GM12878 (cell line): ENCODE results near the gene PCDHGA1. TPM values are rescaled to one million over a fixed set of nuclear protein-coding genes. Genes with fewer than 3 reads are reported as not detected.

Experiments
- ATAC-seq: fragments of 200-7000 bp; cut with Tn5 transposase; 3 replicates; pipeline ENCODE4 v1.9.1; 2020; ENCODE audit warnings: mild to moderate bottlenecking, moderate library complexity
- BruUV-seq: library from RNA; stranded (reverse); fragments of 400-500 nt; replicated peaks from 2 replicates; lab custom pipeline; 2021; lab: Mats Ljungman, UMichigan
- CTCF ChIA-PET: fragments of 300-600 bp; sonication (Branson Sonifier 250); formaldehyde crosslinking; extraction: SDS; loops from one replicate; lab custom pipeline; 2021; ENCODE audit warnings: inconsistent platforms; lab: Yijun Ruan, JAX
- POLR2A ChIA-PET: fragments of 350-600 bp; formaldehyde crosslinking; extraction: SDS; loops from one replicate; lab custom pipeline; 2021; ENCODE audit warnings: inconsistent platforms; lab: Charles Lee
- RAD21 ChIA-PET: fragments of 300-600 bp; sonication (Branson Sonifier 250); formaldehyde crosslinking; loops from one replicate; lab custom pipeline; 2023; ENCODE audit warnings: antibody characterized with exemption; ENCODE audit not compliant: unreplicated experiment; lab: Charles Lee
- SMC1A ChIA-PET: fragments of 300-600 bp; sonication (Branson Sonifier 250); formaldehyde crosslinking; loops from one replicate; lab custom pipeline; 2023; ENCODE audit not compliant: unreplicated experiment, uncharacterized antibody; lab: Charles Lee
- DNase-seq: peaks from one replicate; pipeline ENCODE4 v3.0.0-alpha.2; 2011; ENCODE audit warnings: low read depth, low spot score
- FAIRE-seq: peaks from 3 replicates; lab custom pipeline; 2011; peaks lifted over from hg19 to GRCh38; lab: Jason Lieb, UNC
- H2AFZ ChIP-seq: 2 replicates; pipeline ENCODE4 v1.6.0; 2011; ENCODE audit warnings: low read depth, low read length, control low read depth; ENCODE audit not compliant: control insufficient read depth
- H3K27ac ChIP-seq: 2 replicates; pipeline ENCODE4 v1.5.1; 2011; ENCODE audit warnings: control low read depth; ENCODE audit not compliant: control insufficient read depth, insufficient read depth
- H3K27me3 ChIP-seq, 2 experiments: replicated peaks in 1 of 2; 2 replicates each; pipeline versions ENCODE4 v1.6.0 to v1.6.1; 2011; ENCODE audit warnings: low read length in 1 of 2; ENCODE audit not compliant: control insufficient read depth in 2 of 2, insufficient read depth in 2 of 2
- H3K36me3 ChIP-seq, 2 experiments: 2 replicates each; pipeline ENCODE4 v1.5.1; 2011; ENCODE audit warnings: low read length in 1 of 2; ENCODE audit not compliant: control insufficient read depth in 2 of 2, insufficient read depth in 2 of 2
- H3K4me1 ChIP-seq: 2 replicates; pipeline ENCODE4 v1.6.1; 2011; ENCODE audit warnings: mild to moderate bottlenecking, low read length, moderate library complexity, mixed read lengths; ENCODE audit not compliant: control insufficient read depth, insufficient read depth
- H3K4me2 ChIP-seq: 2 replicates; pipeline ENCODE4 v1.6.0; 2011; ENCODE audit warnings: control low read depth; ENCODE audit not compliant: control insufficient read depth, insufficient read depth
- H3K4me3 ChIP-seq: fragments of 200-600 bp; sonication (generic); 2 replicates; pipeline ENCODE4 v1.5.1; 2016
- H3K79me2 ChIP-seq: 2 replicates; pipeline ENCODE4 v1.6.0; 2011; ENCODE audit warnings: low read length; ENCODE audit not compliant: control insufficient read depth, insufficient read depth
- H3K9ac ChIP-seq: 2 replicates; pipeline ENCODE4 v1.8.0; 2011; ENCODE audit warnings: low read length, control low read depth, mixed read lengths; ENCODE audit not compliant: control insufficient read depth, insufficient read depth
- H3K9me3 ChIP-seq: replicated peaks from 3 replicates; pipeline ENCODE4 v1.5.1; 2011; ENCODE audit warnings: mild to moderate bottlenecking, low read length; ENCODE audit not compliant: control insufficient read depth, insufficient read depth
- H4K20me1 ChIP-seq: 2 replicates; pipeline ENCODE4 v1.6.0; 2011; ENCODE audit not compliant: control insufficient read depth, insufficient read depth
- CTCF ChIP-seq, 3 experiments: IDR thresholded peaks in 2 of 3; conservative IDR thresholded peaks in 1 of 3; 2 replicates each; pipeline ENCODE4 v1.5.1; 2011; ENCODE audit warnings: low read depth in 3 of 3, low read length in 3 of 3, mild to moderate bottlenecking in 3 of 3, control low read depth in 2 of 3, moderate library complexity in 2 of 3, inconsistent platforms in 1 of 3, mixed read lengths in 1 of 3; ENCODE audit not compliant: control insufficient read depth in 2 of 3, insufficient read depth in 1 of 3; ENCODE audit errors: extremely low read depth in 1 of 3
- EED ChIP-seq: sonication (generic); IDR thresholded peaks from 2 replicates; pipeline ENCODE4 v1.6.1; 2016; ENCODE audit warnings: antibody characterized with exemption, low read depth
- JUND ChIP-seq: IDR thresholded peaks from 2 replicates; pipeline ENCODE4 v1.6.1; 2012; ENCODE audit warnings: low read depth, mild to moderate bottlenecking, low read length, improper control_type of control experiment, moderate library complexity
- MYC ChIP-seq: IDR thresholded peaks from 2 replicates; pipeline ENCODE4 v1.6.1; 2011; ENCODE audit warnings: mild to moderate bottlenecking, low read length, moderate library complexity, inconsistent platforms; ENCODE audit not compliant: insufficient read depth, insufficient replicate concordance, insufficient read length, severe bottlenecking
- NFYA ChIP-seq: IDR thresholded peaks from 2 replicates; pipeline ENCODE4 v1.6.1; 2011; ENCODE audit warnings: low read depth, mild to moderate bottlenecking, low read length, improper control_type of control experiment, borderline replicate concordance
- POLR2AphosphoS5 ChIP-seq: IDR thresholded peaks from 2 replicates; pipeline ENCODE4 v1.6.1; 2011; ENCODE audit warnings: mild to moderate bottlenecking, low read length, inconsistent platforms
- RB1 ChIP-seq: fragments of 450-650 bp; formaldehyde crosslinking; IDR thresholded peaks from 2 replicates; pipeline ENCODE4 v1.6.1; 2017; ENCODE audit warnings: mild to moderate bottlenecking, borderline replicate concordance
- RCOR1 ChIP-seq: conservative IDR thresholded peaks from 2 replicates; pipeline ENCODE4 v1.6.1; 2012; ENCODE audit warnings: low read depth, low read length, improper control_type of control experiment
- SKIL ChIP-seq: fragments of 450-650 bp; IDR thresholded peaks from 2 replicates; pipeline ENCODE4 v1.6.1; 2017; ENCODE audit warnings: mild to moderate bottlenecking, low read depth, inconsistent platforms; ENCODE audit not compliant: poor library complexity, severe bottlenecking
- TAF1 ChIP-seq: IDR thresholded peaks from 2 replicates; pipeline ENCODE4 v1.6.1; 2011; ENCODE audit warnings: mild to moderate bottlenecking, low read depth, low read length, borderline replicate concordance
- TARDBP ChIP-seq: IDR thresholded peaks from 2 replicates; pipeline ENCODE4 v1.6.1; 2016; ENCODE audit warnings: borderline replicate concordance
- YBX1 ChIP-seq: fragments of 450-650 bp; IDR thresholded peaks from 2 replicates; pipeline ENCODE4 v1.6.1; 2016; ENCODE audit warnings: antibody characterized with exemption
- WGBS: methylation state at CpG from one replicate; pipeline ENCODE4 v1.1.6; 2016; ENCODE audit warnings: low lambda C conversion rate; ENCODE audit not compliant: insufficient replicate concordance, insufficient coverage; ENCODE audit errors: missing lambda C conversion rate; 5-methylcytosine and 5-hydroxymethylcytosine counted together
- in situ Hi-C: fragments of 300-500 bp; cut with MboI; formaldehyde crosslinking; loops from 9 replicates; pipeline ENCODE4 v1.14.3; 2018; ENCODE audit warnings: mixed read lengths
- intact Hi-C: fragments of 100-400 bp; cut with micrococcal nuclease; formaldehyde crosslinking; loops from one replicate; pipeline ENCODE4 v1.14.2; 2022; ENCODE audit not compliant: unreplicated experiment
- polyA plus RNA-seq, 11 experiments: library from polyadenylated mRNA; depleted of rRNA in 4 of 11; unstranded in 6 of 11; stranded (reverse) in 5 of 11; fragments of >200 nt; fragmentation: Nextera tagmentation in 4 of 11; fragmentation: Illumina TruSeq in 1 of 11; extraction: Ambion mirVana in 4 of 11; extraction: Trizol in 1 of 11; gene quantifications; 1 replicate in 1 of 11; 2 replicates in 10 of 11; pipeline versions ENCODE4 v1.2.1 to v1.2.3, GENCODE V29; 2011 to 2016; ENCODE audit warnings: inconsistent platforms in 2 of 11, missing spikeins in 2 of 11, low read depth in 1 of 11
- total RNA-seq, 4 experiments: library from RNA; depleted of rRNA in 3 of 4; stranded (reverse); fragments of >200 nt in 3 of 4; fragmentation: Illumina TruSeq in 1 of 4; extraction: Trizol in 1 of 4; gene quantifications; 2 replicates each; pipeline versions ENCODE4 v1.2.1 to v1.2.3, GENCODE V29; 2013 to 2021

Gene PCDHGA1
- total and polyA plus RNA-seq, 10 of the 15 experiments (the other 5 are each of a cell fraction or from before 2014, with no cell fraction given), result 0.02 to 0.51 (median 0.19) TPM; not detected in 3

DNA sequence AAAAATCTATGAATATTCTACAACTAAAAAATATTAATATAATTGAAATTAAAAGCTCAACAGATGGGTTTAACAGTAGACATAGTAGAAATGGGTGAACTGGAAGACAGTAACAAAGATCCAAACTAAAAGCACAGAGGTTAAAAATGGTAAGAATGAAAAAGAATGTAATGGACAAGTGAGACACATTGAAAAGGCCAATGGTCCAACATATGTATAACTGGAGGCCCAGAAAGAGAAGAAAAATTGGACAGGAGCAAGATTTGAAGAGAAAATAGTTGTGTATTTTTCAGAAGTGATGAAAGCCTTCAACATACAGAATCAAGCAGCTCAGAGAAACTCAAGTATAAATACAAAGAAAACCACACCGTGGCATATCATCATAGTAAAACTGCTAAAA is 217.2 kb downstream of the PCDHGA1 start:
- intact Hi-C loops (no loop called here), in situ Hi-C loops (no loop called here)
- DNase-seq, result no peak
- Histone ChIP-seq H3K9me3 (peaks cover 9% of the 10 kb centered on the region), H3K4me3 (no peak overlapping the region), H4K20me1 (no peaks in the 10 kb centered on the region), H3K4me2 (no peak overlapping the region), H3K79me2 (no peaks in the 10 kb centered on the region), H3K4me1 (no peaks in the 10 kb centered on the region), H3K9ac (no peak overlapping the region), H3K27me3 (no peaks in the 10 kb centered on the region), H2AFZ (no peak overlapping the region), H3K36me3 (peaks cover 0 to 21% of the 10 kb centered on the region in 2 experiments; a peak in 3 of 4 replicates), H3K27ac (no peak overlapping the region)
- ChIA-PET CTCF (interaction anchor here (0.7 to 2.4 kb wide), 9 partner anchors 10 to 178 kb away, joined by 3 to 11 read pairs (median 7); partner anchors contain the start of genes PCDHGA10, PCDHGB3 and PCDHGC3), SMC1A (interaction anchor here (1.0 to 1.5 kb wide), 3 partner anchors 11 to 22 kb away, joined by 3 to 4 read pairs (median 4); no protein-coding TSS in a partner anchor), RAD21 (interaction anchor here (0.8 to 2.0 kb wide), 2 partner anchors 19 to 32 kb away, joined by 3 to 5 read pairs; no protein-coding TSS in a partner anchor), POLR2A (no interaction called here)
- 94% methylated on average over 1 of the region's 1 CpG for WGBS
- FAIRE-seq, result no peak
- no peak for ATAC-seq
- BruUV-seq, result no TSS peak
- TF ChIP-seq POLR2AphosphoS5 (no peak), YBX1 (no peak), TARDBP (no peak), RCOR1 (no peak), SKIL (no peak), JUND (no peak), EED (no peak), NFYA (no peak), CTCF (IDR thresholded peaks at IDR 0.05 in 2 of 3, conservative IDR thresholded peaks at IDR 0.05 in 1 of 3; ENCODE audit: control insufficient read depth in 2 of 3, extremely low read depth in 1 of 3, insufficient read depth in 1 of 3, low read depth in 3 of 3, low read length in 3 of 3) (no peak), TAF1 (no peak), MYC (no peak), RB1 (no peak)
